ENCODE results near the gene MVB12B.

MVB12B gene

DNA sequence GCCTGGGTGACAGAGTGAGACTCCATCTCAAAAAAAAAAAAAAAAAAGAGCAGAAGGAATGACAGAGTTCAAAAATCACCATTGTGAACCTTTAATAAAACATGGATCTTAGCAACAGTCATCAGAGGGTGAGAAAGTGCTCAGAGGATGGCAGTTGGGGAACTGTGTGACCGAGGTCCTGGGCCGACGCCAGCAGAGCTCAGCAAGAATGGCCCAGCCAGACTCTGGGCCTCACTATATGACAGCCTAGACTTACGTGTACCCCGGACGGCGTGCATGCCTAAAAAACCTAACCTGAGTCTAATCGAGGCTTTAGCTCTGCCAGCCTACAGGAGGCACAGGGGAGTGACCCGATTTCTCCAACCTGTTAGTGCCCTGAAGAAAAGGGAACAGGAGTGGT lies 64.3 kb downstream of the MVB12B start:
- no peak for DNase-seq

DNA sequence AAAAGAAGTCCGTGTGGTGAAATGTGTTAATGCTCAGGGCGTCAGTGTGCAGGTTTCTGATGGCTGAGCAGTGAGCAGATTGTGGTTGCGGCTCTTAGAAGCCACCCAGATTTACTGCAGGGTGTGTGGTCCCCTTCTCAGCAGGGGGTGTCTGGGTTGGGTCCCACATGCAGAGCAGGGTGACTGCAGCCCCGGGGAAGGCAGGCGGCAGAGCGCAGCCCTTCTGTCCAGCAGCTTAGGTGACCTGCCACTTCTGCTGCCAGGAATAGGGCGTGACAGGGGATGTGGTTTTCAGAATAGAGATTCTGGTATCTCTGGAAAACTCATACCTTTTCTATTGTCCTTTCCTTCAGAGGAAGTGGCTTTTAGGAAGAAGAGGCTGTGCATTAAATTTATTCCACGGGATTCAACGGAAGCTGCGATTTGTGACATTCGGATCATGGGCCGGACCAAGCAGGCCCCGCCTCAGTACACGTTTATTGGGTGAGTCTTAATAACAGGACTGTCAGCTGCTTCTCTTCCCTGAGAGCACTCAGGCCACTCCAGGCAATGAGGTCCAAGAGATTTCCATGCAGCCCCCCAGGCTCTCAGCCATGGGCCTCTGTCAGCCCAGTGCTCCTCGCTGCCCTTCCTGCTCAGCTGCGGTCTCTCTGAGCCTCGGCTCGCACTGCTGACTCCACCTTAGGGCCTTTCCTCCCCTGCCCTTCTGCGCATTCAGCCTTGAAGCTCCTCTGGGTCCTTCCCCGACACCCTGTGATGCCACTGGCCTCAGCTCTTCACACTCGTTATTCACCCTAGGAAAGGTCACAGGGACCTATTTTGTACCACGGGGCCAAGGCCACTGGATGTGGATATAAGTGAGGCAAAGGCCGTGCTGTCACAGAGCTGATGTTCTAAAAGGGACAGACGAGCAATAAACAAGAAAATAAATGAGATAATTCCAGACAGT lies 65.4 kb downstream of the MVB12B start:
- no peak for DNase-seq

DNA sequence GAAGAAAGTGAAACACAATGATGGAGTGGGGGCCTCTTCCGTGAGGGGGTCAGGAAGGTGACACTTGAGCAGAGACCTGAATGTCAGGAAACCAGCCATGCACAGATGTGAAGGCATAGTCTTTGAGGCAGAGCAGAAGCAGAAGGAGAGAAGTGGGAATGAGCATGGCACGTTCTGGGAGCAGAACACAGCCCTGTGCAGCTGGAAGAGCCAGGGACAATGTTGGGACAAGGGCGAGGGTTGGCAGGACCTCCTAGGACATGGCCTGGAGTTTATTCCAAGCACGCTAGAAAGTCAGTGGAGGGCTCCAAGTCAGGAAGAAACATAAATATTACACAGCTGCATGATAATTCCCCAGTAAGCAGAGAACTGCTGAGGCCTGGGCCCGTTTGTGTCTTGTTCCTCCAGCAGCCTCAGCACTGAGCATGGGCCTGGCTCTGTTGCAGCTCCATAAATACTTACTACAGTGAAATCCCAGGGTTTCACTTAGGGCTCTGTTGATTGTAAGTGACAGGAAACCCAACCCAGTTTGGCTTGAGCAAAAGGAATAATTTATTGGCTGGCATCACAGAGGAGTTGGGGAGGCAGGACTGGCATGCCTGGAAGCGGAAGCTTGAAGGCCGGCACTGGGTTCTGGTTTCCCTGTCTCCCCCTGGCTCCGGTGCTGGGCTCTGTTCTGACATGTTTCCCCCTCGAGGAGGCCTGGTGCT lies 66.2 kb downstream of the MVB12B start:
- no peak for DNase-seq

DNA sequence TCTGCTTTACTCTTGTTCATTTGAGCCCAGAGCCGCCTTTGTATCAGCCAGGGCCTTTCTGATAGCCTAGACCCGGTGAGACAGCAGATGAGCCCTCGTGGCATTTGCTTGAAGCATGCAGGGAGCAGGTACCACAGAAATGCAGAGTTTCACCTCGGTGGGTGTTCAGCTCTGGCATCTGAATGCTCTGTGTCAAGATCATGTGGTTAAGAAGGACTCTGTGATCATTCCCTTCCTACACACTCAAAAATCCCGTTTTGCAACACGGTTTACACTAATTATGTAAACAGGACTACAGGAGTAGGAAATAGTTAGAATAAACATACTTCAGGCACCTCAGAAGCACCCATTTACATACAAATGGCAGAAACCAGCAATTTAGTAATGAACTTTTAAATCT lies 67.2 kb downstream of the MVB12B start:
- no peak for DNase-seq

DNA sequence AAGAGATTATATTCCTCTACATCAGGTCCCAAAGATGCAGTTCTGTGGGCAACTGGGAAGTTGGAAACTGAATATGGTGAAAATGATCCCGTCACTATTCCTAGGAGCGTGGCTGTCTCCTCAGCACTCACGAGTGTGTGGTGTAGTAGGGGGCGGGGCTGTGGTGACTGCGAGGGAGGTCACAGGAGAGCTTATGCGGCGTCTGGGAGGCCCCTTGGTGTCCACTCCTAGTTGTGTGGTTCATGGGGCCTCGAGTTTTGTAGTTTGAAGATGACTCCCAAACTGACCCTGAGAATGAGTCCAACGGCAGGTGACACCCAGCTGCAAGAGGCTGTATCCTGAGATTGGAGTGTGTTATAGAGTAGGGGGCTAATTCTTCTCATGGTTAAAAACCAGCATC lies 68.2 kb downstream of the MVB12B start:
- no peak for DNase-seq

DNA sequence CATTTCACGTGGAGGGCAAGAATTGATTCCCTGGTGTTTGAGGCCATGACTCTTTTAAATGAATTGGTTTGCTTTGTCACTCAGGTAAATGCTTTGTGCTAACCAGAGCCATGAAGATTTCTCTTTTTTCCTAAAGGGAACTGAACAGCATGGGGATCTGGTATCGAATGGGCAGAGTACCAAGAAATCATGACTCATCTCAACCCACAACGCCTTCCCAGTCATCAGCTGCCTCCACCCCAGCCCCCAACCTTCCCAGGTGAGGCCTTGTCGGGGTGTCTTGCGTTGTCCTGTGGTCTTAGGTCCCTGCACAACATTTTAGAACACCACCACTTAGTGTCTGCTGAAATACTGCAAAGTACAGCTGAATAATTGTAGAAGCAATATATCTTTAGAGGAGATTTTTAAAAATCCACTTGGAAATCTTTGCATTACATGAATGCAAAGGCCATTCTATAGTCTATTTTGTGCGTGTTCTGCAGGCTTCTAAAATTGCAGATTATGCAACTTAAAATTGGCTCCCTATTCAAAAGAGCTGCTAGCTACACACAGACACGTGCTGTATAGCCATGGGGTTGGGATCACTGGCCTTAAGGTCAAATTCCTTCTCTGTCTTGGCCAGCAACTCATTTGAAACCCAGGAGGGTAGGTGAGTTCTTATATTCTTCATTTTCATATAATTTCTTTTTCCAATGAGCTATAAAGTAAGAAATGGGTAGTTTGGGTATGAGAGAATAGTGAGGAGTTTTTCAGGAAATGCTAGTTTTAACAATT lies 69.0 kb downstream of the MVB12B start:
- DNase-seq: no peak

DNA sequence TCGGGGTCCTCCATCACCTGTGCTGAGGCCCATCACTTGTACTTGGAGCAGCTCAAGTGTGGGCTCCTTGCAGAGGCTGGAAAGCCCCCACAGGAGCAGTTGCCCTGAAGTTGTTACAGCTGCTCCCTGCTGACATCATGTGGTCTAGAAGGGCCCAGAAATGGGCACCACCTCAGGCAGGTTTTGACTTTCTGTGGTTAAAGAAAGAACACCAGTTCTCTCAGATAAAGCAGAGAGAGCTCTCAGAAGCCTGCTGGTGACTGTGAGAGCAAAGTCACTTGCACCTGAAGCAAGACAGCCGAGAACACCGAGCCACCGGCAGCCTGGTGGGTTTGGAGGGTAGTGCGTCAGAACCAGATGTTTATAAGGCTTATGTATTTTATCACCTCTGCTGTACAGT lies 70.4 kb downstream of the MVB12B start:
- no peak for DNase-seq

DNA sequence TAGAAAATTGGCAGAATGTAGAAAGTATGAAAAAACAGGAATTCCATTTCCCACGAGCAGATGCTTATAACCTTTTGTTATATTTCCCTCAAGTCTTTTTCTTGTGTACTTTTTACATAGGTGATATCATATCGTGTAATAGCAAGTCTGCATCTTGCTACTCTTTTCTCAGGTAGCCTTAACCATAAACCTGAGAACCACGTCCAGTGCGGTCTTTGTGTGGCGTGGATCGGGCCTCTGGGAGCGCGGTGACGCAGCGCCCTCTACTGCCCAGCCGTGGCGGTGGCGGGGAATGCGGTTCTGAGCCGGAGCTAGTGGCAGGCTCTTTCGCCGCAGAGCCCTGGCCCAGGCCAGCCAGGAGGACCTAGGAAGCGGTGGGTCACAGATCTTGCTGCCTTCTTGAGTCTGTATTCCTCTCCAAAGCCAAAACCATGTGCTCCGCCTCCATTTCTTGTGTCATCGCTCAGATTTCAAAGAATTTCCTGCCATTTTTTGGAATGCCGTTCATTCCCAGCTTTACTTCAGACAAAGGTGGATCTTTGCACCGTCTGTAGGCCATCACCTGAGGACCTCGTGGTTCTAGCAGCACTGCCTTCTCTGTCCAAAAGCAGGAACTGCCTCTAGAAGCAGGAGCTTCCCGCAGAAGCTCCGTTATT lies 71.9 kb downstream of the MVB12B start:
- DNase-seq: no peak

DNA sequence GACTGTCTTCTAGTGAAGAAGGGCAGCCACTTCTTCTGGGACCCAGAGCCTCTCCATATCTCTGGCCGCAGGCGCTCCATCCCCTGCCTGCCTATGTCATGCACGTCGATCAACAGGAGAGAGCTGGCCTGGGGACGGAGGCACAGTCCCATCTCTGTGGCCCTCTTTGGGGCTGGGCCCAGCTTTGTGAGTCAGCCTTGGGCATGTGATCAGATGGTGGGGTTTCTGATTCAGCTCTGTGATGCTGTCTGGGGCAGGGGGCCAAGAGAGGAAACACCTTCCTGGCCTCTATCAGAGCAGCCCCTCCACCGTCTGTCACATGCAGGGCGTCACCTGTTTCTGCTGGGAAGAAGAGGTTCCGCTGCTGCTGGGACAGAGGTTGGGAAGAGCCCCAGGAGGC lies 72.6 kb downstream of the MVB12B start:
- no peak for DNase-seq

DNA sequence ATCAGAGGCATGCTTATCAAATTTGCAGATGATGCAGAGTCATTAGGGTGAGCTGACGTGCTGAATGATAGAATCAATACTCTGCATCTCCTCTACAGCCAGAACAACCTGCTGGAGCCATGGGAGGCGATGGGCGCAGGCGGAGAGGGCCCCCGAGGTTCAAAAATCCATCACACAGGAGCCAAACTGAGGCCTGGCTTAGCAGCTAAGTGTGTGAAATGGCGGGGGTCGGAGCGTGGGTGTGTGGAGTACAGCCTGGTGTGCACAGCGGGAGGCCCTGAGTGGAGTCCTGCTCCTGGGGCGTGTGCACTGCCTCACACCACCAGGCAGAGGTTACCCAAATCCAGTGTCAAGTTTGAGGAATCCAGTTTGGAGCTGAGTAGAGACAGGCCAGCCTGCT lies 73.2 kb downstream of the MVB12B start:
- no peak for DNase-seq

DNA sequence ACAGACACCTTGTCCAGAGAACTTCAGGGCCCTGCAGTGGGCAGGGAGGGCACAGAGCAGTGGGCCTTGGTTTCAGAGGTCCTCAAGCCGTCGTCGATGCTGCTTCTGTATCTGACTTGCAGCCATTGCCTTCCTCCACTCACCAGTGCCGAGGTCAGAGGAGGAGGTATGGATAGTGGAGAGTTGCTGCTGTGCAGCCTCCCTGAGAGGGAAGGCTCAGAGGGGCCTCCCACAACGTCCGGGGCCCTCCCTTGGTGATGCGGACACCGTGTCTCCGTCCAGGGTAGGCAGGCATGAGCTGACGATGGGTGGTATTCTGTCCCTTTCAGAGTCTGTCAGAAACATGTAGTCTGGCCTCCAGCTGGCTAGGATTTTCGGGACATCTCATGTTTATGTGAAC lies 73.9 kb downstream of the MVB12B start:
- DNase-seq: no peak

DNA sequence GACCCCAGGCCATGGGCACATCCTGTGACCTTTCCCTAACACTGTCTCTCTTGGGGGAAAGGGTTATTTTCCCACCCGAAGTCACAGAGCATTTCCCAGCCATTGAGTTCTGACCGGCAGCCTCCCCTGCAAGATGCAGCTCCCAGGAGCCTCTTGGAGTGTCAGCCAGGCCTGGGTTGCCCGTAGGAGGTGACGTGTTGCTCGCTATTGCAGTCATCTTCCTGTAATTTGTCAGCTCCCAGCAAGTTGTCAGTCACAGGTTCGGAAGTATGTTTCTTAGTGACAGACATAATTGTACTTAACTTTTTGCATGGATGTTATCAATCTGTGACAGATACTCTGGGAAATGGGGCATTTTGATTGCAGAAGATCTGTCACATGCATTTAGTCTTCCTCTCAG lies 74.5 kb downstream of the MVB12B start:
- no peak for DNase-seq

DNA sequence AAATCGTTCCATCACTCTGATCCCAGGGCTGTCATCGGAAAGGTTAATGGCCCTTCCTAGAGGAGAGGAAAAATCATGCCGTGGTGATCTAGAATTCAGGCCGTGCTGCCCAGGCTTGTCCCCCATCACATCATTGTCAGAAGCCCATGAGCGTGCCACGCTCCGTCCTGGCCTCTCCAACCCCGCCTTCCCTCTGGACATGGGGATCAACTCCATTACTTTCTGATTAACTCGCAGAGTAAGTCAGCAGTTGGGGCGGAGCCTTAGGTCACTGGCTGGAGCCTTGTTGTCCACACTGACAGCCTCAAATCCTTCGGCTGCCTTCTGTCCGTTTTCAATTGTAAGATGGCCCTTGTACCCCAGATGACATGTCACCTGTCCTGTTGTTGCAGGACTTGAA lies 75.0 kb downstream of the MVB12B start:
- DNase-seq: no peak

DNA sequence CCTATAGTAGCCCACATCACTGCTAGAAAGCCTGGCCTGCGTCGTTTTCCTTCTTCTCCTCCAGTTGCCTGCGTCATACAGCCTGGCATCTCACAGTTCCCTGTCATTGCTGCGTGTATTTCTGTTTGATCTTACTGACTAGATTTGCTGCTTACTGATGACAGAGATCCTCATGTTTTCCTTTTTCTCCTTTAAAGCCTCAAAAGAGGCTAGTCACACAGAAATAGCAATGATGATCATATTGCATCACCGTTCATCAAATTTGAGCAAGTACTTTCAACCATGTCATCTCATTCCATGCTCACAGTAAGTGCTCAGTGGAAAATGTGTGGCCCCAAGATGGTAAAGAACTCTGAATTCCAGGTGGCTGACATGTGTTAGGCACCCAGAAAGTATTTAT lies 76.8 kb downstream of the MVB12B start:
- DNase-seq: no peak

DNA sequence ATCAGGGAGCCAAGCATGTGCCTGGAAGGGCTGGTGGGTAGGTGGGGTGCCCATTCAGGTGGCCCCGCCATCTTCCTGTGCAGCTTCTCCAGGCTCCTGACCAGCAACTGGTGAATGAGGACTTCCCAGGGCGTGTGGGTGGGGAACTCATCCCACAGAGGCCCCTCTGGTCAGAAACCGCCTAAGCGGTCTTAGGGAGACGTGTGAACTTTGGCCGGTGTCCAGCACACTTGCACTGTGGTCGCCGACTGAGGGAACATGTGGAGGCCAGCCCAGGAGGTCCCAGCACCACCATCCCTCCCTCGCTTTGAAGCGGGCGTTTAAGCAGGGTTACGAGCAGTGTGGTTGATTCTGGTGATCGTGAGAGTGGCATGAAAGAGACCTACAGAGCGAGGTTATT lies 77.8 kb downstream of the MVB12B start:
- DNase-seq: no peak

DNA sequence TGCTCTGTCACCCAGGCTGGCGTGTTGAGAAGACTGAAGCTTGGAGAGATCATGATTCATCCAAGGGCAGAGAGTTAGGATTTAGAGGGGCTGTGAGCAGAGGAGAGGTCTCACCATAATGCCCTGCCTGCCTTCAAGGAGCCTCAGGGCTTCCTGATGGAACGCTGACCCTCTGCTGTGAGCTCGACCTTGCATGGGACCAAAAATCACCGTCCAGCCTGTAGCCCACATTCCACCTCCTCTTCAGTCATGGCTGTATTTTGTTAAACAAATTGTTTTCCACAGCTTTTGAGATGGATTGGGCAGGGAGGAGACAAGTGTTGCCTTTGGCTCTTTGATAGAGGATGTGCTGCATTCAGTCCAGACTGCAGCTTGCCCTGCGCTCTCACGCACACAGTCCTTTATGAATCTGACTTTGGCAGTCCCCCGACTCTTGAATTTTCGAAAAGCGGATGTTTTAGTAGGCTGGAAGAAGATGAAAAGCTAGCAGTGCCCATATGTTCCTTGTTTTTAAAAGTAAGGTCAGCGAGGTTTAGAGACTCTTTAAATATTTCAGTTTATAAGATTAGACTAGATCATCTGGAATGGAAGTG lies 79.5 kb downstream of the MVB12B start:
- DNase-seq: no peak

DNA sequence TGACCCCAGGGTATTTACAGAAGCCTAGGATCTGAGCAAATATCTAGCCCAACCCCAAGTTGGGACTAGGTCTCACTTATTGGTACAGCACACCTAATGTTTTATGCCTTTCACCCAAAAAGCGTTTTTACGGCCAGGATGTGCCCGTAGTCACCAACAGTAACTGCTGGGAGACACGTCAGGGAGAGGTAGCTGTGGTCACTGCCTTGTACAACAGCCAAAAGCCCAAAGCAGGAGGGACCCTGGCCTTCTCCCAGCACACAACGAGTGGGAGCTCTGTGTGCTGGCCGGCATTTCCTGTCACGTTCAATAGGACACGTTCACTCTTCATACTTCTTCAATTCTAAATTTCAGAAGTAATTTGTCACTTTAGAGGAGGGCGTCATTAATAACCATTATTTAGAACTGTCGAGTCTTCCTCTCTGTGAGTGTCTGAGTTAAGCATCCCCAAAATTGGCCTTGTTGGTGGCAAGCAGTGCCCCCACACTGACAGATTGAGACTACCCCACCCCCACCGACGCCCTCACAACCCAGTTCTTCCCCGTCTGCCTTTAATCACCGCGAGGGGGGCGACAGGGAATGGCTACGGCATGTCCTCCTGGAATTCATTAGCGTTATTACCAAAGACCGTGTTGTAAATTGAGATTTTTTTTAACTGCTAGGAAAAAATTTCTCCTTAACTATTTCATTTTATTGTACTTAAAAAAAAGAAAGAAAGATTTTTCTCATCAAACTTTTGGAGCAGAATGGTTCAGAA lies 80.7 kb downstream of the MVB12B start:
- DNase-seq: no peak

DNA sequence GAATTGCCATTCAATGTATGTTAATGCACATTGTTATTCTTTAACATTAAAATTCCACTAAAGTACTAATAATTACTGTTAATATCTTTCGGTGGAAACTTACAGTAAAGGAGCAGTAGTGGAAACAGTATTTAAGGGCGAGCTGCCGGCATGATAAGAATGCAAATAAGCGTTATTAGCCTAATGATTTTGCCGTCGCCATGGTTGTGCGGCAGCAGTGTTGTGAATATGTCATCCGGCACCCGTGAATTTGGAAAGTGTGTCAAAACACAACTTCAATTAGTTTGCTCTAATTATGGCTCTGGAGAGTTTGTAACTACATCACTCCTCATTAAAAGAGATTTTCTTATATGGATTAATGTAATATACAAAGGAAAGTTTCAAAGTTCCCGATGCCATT lies 81.4 kb downstream of the MVB12B start:
- no peak for DNase-seq

DNA sequence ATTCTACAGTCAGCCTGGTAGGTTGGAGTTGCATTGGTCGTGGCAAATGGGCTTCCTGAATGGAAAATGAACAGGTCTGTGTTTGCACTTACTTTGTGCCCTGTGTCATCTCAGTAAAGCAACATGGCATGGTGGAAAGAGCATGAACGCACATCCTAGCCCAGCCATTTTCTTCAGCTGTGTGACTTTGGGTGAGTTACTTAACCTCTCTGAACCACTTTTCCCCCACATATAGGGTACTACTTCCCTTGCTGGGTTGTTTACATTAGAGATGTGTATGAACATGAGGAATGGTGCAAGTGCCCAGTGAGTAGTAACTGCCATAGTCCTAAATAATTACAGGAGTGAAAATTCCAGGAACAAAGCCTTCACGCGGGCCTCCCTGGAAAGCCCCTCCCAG lies 83.6 kb downstream of the MVB12B start:
- no peak for DNase-seq

DNA sequence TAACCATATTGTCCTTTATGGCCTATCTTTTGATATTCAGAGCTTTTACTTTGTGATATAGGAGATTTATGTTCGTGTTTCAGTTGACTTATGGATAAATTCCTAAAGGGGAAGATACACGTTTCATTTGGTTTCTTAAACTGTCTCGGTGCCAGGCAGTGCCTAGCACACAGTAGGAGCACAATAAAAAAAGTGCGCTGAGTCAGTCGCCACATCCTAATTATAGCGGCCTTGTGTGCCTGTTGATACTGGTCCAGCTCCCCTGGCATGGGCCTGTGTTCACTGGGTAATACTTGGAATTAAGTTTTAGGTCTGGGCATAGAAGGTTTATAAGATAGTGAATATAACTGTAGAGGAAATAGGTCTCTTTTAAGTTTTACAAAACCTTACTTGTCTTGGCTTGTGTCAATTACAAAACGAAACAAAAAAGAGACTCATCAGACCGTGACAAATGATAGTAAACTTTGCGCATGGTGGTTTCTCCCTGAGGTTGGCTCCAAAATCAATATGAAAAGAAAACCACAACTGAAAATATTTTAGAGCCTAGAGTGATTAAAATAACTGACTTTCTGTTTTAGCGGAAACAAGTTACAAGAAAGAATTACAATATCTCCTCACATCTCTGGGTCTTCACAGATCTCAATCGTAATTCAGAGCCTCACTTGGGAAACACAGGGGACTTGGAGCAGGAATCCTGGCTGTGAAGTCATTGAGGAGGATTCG lies 84.8 kb downstream of the MVB12B start:
- DNase-seq: no peak

DNA sequence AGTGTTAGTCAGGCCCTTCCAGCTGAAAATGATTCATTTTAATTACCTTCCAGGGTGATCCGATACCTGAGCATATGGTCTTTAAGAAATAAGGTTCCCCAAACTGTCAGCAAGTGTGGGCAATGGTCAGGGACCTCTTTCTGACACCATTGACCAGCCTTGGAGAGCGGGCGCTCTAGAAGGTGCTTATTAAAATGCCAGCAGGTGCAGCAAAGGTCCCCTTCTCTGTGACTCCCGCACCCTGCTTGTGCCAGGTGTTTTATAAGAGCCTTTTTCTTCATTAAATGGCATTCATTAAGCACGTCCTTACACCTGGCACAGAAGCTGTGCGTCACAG lies 85.3 kb downstream of the MVB12B start:
- no peak for DNase-seq
